ENCODE results near the gene XYLB. TPM values are rescaled to one million over a fixed set of nuclear protein-coding genes. Genes with fewer than 3 reads are reported as not detected.

The XYLB gene
- total RNA-seq, 1 experiment from 2014 or later = 3.3 TPM

DNA sequence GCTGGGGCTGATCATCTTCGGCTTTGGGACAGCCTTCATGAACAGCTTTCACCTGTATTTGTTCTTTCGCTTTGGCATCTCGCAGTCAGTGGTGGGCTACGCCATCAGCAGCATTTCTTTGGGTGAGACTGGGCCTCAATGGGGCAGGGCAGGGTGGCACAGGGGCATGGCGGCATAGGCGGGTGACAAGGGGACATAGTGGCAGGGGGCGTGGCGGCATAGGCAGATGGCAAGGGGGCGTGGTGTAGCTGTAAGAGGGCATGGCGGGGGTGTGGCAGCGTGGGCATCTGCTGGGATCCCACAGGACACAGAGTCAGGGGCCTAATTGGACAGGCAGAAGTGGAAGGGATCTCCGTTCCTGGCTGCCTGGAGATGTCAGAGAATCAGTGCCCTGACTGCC lies 39.0 kb upstream of the XYLB start:
- no peaks in the 10 kb centered on the region for H3K36me3 Mint-ChIP-seq
- TF ChIP-seq RORB (CRISPR knock-in tag; IDR thresholded peaks at IDR 0.05) = no peak
- TF ChIP-seq, protein P1, sequence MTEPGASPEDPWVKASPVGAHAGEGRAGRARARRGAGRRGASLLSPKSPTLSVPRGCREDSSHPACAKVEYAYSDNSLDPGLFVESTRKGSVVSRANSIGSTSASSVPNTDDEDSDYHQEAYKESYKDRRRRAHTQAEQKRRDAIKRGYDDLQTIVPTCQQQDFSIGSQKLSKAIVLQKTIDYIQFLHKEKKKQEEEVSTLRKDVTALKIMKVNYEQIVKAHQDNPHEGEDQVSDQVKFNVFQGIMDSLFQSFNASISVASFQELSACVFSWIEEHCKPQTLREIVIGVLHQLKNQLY (CRISPR knock-in tag; IDR thresholded peaks at IDR 0.05) = no peak
- no peak for TF ChIP-seq CREM (CRISPR knock-in tag; IDR thresholded peaks at IDR 0.05)
- TF ChIP-seq ELF4 (CRISPR knock-in tag; IDR thresholded peaks at IDR 0.05; ENCODE audit: low read depth) = no peak
- TF ChIP-seq NFATC4 (CRISPR knock-in tag; IDR thresholded peaks at IDR 0.05) = no peak
- TF ChIP-seq, protein P2, sequence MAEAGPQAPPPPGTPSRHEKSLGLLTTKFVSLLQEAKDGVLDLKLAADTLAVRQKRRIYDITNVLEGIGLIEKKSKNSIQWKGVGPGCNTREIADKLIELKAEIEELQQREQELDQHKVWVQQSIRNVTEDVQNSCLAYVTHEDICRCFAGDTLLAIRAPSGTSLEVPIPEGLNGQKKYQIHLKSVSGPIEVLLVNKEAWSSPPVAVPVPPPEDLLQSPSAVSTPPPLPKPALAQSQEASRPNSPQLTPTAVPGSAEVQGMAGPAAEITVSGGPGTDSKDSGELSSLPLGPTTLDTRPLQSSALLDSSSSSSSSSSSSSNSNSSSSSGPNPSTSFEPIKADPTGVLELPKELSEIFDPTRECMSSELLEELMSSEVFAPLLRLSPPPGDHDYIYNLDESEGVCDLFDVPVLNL (CRISPR knock-in tag; IDR thresholded peaks at IDR 0.05; ENCODE audit: borderline replicate concordance, low read depth) = no peak
- TF ChIP-seq NFE2L1 (CRISPR knock-in tag; IDR thresholded peaks at IDR 0.05) = no peak
- no peak for TF ChIP-seq GTF2I (CRISPR knock-in tag; conservative IDR thresholded peaks at IDR 0.05)
- TF ChIP-seq, protein P3, sequence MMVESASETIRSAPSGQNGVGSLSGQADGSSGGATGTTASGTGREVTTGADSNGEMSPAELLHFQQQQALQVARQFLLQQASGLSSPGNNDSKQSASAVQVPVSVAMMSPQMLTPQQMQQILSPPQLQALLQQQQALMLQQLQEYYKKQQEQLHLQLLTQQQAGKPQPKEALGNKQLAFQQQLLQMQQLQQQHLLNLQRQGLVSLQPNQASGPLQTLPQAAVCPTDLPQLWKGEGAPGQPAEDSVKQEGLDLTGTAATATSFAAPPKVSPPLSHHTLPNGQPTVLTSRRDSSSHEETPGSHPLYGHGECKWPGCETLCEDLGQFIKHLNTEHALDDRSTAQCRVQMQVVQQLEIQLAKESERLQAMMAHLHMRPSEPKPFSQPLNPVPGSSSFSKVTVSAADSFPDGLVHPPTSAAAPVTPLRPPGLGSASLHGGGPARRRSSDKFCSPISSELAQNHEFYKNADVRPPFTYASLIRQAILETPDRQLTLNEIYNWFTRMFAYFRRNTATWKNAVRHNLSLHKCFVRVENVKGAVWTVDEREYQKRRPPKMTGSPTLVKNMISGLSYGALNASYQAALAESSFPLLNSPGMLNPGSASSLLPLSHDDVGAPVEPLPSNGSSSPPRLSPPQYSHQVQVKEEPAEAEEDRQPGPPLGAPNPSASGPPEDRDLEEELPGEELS (CRISPR knock-in tag; IDR thresholded peaks at IDR 0.05) = no peak
- TF ChIP-seq, protein P4, sequence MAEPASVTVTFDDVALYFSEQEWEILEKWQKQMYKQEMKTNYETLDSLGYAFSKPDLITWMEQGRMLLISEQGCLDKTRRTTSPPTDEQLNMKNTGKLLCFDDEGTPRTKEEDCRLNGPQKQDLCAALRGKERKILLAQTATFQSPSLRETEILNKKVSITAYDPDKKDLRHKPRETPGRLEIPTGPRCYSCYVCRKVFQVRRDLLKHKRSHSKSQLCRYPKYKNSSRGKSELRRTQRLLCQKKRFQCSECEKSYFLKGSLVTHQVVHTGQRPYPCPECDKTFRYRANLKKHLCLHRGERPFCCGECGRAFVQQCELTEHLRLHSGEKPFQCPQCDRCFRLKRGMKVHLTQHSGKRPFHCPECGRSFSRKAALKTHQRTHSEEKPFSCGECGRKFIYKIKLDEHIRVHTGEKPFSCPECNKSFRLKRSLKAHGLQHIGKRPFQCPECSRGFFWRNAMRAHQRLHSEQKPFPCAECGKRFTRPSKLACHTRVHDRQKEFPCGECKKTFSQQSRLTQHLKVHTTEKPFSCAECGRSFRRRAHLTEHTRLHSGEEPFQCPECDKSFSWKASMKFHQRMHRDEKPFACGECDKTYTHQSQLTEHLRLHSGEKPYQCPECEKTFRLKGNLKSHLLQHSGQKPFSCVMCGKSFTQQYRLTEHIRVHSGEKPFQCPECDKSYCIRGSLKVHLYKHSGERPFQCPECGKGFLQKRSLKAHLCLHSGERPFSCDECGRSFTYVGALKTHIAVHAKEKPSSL (CRISPR knock-in tag; conservative IDR thresholded peaks at IDR 0.05) = no peak
- TF ChIP-seq ZNF423 (CRISPR knock-in tag; IDR thresholded peaks at IDR 0.05) = no peak
- TF ChIP-seq, protein P5, sequence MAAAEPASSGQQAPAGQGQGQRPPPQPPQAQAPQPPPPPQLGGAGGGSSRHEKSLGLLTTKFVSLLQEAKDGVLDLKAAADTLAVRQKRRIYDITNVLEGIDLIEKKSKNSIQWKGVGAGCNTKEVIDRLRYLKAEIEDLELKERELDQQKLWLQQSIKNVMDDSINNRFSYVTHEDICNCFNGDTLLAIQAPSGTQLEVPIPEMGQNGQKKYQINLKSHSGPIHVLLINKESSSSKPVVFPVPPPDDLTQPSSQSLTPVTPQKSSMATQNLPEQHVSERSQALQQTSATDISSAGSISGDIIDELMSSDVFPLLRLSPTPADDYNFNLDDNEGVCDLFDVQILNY (CRISPR knock-in tag; IDR thresholded peaks at IDR 0.05) = no peak
- TF ChIP-seq ZNF396 (CRISPR knock-in tag; IDR thresholded peaks at IDR 0.05; ENCODE audit: borderline replicate concordance) = no peak
- no peak for TF ChIP-seq RELA (CRISPR knock-in tag; IDR thresholded peaks at IDR 0.05; ENCODE audit: borderline replicate concordance)
- no peak for TF ChIP-seq ZNF219 (CRISPR knock-in tag; IDR thresholded peaks at IDR 0.05; ENCODE audit: borderline replicate concordance)
- TF ChIP-seq HMGA2 (CRISPR knock-in tag; IDR thresholded peaks at IDR 0.05) = no peak
- TF ChIP-seq JUN (CRISPR knock-in tag; IDR thresholded peaks at IDR 0.05) = no peak
- TF ChIP-seq TEAD1 (CRISPR knock-in tag; IDR thresholded peaks at IDR 0.05) = no peak
- TF ChIP-seq SMAD3 (CRISPR knock-in tag; IDR thresholded peaks at IDR 0.05; ENCODE audit: borderline replicate concordance) = no peak
- TF ChIP-seq NR1H2 (CRISPR knock-in tag; IDR thresholded peaks at IDR 0.05) = no peak
- DNase-seq (ENCODE audit: low spot score) = no peak
- peaks cover 8% of the 10 kb centered on the region for H3K9me3 Mint-ChIP-seq
- no peaks in the 10 kb centered on the region for H3K4me1 Mint-ChIP-seq
- ChIA-PET CTCF (no interaction called here), POLR2A (no interaction called here)
- H3K27me3 Mint-ChIP-seq (ENCODE audit: low read depth) = no peaks in the 10 kb centered on the region; the same call in none of the 2 replicates
- ATAC-seq = no peak
- no peak overlapping the region for H3K27ac Mint-ChIP-seq
- H3K4me3 Mint-ChIP-seq = no peak overlapping the region

DNA sequence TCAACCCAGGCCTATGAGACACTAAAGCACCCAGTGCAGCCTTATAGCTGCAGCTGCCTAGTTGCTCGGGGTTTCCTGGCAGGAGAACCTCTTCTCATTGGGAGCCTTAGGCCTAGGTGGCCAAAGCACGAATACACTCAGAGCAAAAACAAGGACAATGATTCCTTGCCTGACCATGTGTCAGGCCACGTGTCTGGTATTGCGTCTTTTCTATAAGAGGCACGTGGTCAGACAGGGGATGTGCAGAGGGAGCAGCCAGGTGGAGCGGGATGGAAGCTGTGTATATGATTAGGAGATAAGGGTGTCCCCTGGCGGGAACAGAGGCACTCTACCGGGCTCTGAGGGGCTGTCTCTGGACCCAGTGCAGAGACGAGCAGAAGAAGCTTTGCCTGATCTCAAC lies 38.1 kb upstream of the XYLB start:
- ChIA-PET CTCF (interaction anchor here (0.7 to 0.9 kb wide), 2 partner anchors 21 to 27 kb away, joined by 3 to 4 read pairs; partner anchors contain the start of gene SLC22A14), POLR2A (no interaction called here)
- Mint-ChIP-seq H3K4me1 (no peaks in the 10 kb centered on the region), H3K9me3 (peaks cover 6% of the 10 kb centered on the region), H3K27me3 (ENCODE audit: low read depth) (no peaks in the 10 kb centered on the region; the same call in none of the 2 replicates), H3K4me3 (no peak overlapping the region), H3K36me3 (no peaks in the 10 kb centered on the region), H3K27ac (no peak overlapping the region)
- ATAC-seq (no peak), DNase-seq (ENCODE audit: low spot score) (no peak)
- no peak for TF ChIP-seq GRHL2 (CRISPR knock-in tag; IDR thresholded peaks at IDR 0.05; ENCODE audit: insufficient replicate concordance, severe bottlenecking)
- TF ChIP-seq NR1H2 (CRISPR knock-in tag; IDR thresholded peaks at IDR 0.05) = no peak
- TF ChIP-seq, protein P6, sequence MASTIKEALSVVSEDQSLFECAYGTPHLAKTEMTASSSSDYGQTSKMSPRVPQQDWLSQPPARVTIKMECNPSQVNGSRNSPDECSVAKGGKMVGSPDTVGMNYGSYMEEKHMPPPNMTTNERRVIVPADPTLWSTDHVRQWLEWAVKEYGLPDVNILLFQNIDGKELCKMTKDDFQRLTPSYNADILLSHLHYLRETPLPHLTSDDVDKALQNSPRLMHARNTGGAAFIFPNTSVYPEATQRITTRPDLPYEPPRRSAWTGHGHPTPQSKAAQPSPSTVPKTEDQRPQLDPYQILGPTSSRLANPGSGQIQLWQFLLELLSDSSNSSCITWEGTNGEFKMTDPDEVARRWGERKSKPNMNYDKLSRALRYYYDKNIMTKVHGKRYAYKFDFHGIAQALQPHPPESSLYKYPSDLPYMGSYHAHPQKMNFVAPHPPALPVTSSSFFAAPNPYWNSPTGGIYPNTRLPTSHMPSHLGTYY (CRISPR knock-in tag; IDR thresholded peaks at IDR 0.05) = no peak
- no peak for TF ChIP-seq TCF7 (CRISPR knock-in tag; IDR thresholded peaks at IDR 0.05; ENCODE audit: low read depth)
- TF ChIP-seq RORB (CRISPR knock-in tag; IDR thresholded peaks at IDR 0.05) = no peak
- TF ChIP-seq, protein P7, sequence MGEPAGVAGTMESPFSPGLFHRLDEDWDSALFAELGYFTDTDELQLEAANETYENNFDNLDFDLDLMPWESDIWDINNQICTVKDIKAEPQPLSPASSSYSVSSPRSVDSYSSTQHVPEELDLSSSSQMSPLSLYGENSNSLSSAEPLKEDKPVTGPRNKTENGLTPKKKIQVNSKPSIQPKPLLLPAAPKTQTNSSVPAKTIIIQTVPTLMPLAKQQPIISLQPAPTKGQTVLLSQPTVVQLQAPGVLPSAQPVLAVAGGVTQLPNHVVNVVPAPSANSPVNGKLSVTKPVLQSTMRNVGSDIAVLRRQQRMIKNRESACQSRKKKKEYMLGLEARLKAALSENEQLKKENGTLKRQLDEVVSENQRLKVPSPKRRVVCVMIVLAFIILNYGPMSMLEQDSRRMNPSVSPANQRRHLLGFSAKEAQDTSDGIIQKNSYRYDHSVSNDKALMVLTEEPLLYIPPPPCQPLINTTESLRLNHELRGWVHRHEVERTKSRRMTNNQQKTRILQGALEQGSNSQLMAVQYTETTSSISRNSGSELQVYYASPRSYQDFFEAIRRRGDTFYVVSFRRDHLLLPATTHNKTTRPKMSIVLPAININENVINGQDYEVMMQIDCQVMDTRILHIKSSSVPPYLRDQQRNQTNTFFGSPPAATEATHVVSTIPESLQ (CRISPR knock-in tag; IDR thresholded peaks at IDR 0.05) = no peak
- TF ChIP-seq KAT7 (CRISPR knock-in tag; IDR thresholded peaks at IDR 0.05; ENCODE audit: borderline replicate concordance) = no peak
- no peak for TF ChIP-seq NR3C1 (CRISPR knock-in tag; conservative IDR thresholded peaks at IDR 0.05; ENCODE audit: low read depth)
